Hindlimb muscle (tissue), 1 donor: Measurements from ENCODE around the gene SPTSSA. TPM values are rescaled to one million over a fixed set of nuclear protein-coding genes. Genes with fewer than 3 reads are reported as not detected.
"Not testable (repeated sequence)": the region's sequence is repeated elsewhere in the genome, so short reads cannot be mapped to it uniquely, and the experiment has no call there.

ENCODE experiments used
- DNase-seq: peaks from one replicate; pipeline ENCODE4 v3.0.0-alpha.2; 2013
- polyA plus RNA-seq: library from polyadenylated mRNA; unstranded; fragments of 120-200 nt; gene quantifications from one replicate; pipeline ENCODE4 v1.2.1, GENCODE V29; 2013; ENCODE audit not compliant: insufficient read length

SPTSSA gene
- polyA plus RNA-seq: 15.2 TPM

- peak; percentile 93 for DNase-seq
Measured at GRCh38 chr14:34462132-34462893, at the start of gene SPTSSA. Gene SPTSSA (minus strand): TSS chr14:34462240. CDS start chr14:34462207, 33 bp downstream.

- DNase-seq: no peak
Measured at GRCh38 chr14:34507884-34508283, 45.8 kb upstream of the SPTSSA start.

- DNase-seq: no peak
Measured at GRCh38 chr14:34507459-34507858, 45.4 kb upstream of the SPTSSA start.

GRCh38 chr14:34505124-34505491, 43.1 kb upstream of the SPTSSA start:
- DNase-seq: not testable (repeated sequence)

- DNase-seq: not testable (repeated sequence)
Measured at GRCh38 chr14:34504027-34504426, 42.0 kb upstream of the SPTSSA start.

GRCh38 chr14:34502545-34503225, 40.6 kb upstream of the SPTSSA start:
- no peak for DNase-seq

- DNase-seq: no peak
Measured at GRCh38 chr14:34502001-34502400, 40.0 kb upstream of the SPTSSA start.

- no peak for DNase-seq
Measured at GRCh38 chr14:34501004-34501580, 39.1 kb upstream of the SPTSSA start.

GRCh38 chr14:34498684-34499412, 36.8 kb upstream of the SPTSSA start:
- DNase-seq: peak; percentile 9

- DNase-seq: peak; percentile 90
Measured at GRCh38 chr14:34496679-34497513, 34.9 kb upstream of the SPTSSA start.

- DNase-seq: peak; percentile 25
Measured at GRCh38 chr14:34496007-34496678, 34.1 kb upstream of the SPTSSA start.

- DNase-seq: no peak
Measured at GRCh38 chr14:34489324-34489723, 27.3 kb upstream of the SPTSSA start.

GRCh38 chr14:34488528-34488927, 26.5 kb upstream of the SPTSSA start:
- DNase-seq: no peak

- DNase-seq: no peak
Measured at GRCh38 chr14:34484726-34485125, 22.7 kb upstream of the SPTSSA start.

GRCh38 chr14:34482463-34482862, 20.4 kb upstream of the SPTSSA start:
- DNase-seq: no peak

- DNase-seq: no peak
Measured at GRCh38 chr14:34479694-34480093, 17.7 kb upstream of the SPTSSA start.

GRCh38 chr14:34478261-34478660, 16.2 kb upstream of the SPTSSA start:
- DNase-seq: no peak

GRCh38 chr14:34476036-34476435, 14.0 kb upstream of the SPTSSA start:
- DNase-seq: not testable (repeated sequence)

GRCh38 chr14:34475163-34475562, 13.1 kb upstream of the SPTSSA start:
- no peak for DNase-seq

- no peak for DNase-seq
Measured at GRCh38 chr14:34474187-34474679, 12.2 kb upstream of the SPTSSA start.

GRCh38 chr14:34472706-34473279, 10.8 kb upstream of the SPTSSA start:
- no peak for DNase-seq
